Activated CD4-positive, alpha-beta T cell treated with anti-CD3 and anti-CD28 coated beads, Interleukin-2, Interleukin-4, amounts not matched to agents 100 ng/mL and 50 ng/mL, durations not matched to agents 16 hours and 8 hours (primary cell): Measurements from ENCODE around the gene RAI14.
A peak's percentile ranks its signal among the peaks of the same experiment; 100 is the strongest.
"Not testable (repeated sequence)": the region's sequence is repeated elsewhere in the genome, so short reads cannot be mapped to it uniquely, and the experiment has no call there.

Experiments used
- DNase-seq: peaks from one replicate; pipeline ENCODE4 v3.0.0-alpha.2; 2020; ENCODE audit warnings: low spot score

RAI14 gene

DNA sequence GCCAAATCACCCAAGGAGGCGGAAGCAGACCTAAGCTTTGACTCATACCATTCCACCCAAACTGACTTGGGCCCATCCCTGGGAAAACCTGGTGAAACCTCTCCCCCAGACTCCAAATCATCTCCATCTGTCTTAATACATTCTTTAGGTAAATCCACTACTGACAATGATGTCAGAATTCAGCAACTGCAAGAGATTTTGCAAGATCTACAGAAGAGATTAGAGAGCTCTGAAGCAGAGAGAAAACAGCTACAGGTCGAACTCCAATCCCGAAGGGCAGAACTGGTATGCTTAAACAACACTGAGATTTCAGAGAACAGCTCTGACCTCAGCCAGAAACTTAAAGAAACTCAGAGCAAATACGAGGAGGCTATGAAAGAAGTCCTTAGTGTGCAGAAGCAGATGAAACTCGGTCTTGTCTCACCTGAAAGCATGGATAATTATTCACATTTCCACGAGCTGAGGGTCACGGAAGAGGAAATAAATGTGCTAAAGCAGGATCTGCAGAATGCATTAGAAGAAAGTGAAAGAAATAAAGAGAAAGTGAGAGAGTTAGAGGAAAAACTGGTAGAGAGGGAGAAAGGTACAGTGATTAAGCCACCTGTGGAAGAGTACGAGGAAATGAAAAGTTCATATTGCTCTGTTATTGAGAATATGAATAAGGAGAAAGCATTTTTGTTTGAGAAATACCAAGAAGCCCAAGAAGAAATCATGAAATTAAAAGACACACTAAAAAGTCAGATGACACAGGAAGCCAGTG is 167.0 kb downstream of the RAI14 start:
- no peak for DNase-seq

DNA sequence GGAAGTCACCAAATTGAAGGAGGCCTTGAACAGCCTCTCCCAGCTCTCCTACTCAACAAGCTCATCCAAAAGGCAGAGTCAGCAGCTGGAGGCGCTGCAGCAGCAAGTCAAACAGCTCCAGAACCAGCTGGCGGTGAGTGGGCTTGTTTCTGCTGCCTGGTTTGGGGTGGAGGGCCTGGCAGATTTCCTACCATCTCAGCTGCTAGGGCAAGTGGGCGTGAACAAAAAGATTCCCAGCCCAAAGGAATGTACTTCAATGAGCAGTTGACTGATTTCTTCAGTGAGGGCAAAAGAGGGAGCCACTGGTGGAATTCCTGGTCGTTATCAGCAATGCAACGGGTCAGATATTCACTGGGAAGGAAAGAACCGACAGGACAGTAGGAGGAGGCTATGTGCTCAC is 170.2 kb downstream of the RAI14 start:
- no peak for DNase-seq

DNA sequence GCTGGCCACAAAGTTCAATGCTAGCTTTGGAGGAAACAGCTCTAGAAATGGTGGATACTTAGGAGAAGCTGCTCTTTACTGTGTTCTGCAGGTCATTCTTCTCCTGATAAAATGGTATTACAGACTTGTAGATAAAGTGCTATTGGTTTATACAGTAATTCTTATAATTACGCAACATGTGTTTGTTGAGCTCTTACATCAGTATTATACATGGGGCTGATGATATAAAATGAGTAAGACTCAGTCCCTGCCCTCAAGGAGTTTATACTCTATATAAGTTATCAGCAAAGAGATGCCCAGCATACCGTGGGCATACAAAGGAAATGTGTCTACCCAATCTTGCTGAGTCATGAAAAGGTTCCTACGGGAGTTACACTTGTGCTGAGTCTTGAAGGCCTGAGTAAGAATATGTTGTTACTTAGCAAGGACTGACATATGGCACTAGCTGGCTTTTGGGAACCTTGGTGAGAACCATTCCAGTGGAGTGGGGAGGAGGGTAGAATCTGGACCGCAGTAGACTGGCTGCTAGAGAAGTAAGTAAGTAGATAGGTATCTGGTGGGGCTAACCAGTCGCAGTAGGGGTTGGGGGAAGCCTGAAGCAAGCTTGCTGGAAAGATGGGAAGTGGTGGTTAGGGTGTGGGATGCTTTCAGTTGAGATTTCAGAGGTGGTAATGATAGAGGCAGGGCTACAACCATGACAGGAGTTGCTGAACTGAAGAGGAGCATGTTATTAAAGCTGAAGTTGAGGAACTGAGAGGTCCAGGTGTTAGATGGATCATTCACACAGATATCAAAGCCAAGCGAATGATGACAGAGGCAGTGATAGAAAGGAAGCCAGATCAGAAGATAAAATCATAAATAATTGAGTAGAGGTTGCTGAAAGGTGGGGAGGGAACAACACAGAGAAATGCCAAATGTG is 171.7 kb downstream of the RAI14 start:
- no peak for DNase-seq

DNA sequence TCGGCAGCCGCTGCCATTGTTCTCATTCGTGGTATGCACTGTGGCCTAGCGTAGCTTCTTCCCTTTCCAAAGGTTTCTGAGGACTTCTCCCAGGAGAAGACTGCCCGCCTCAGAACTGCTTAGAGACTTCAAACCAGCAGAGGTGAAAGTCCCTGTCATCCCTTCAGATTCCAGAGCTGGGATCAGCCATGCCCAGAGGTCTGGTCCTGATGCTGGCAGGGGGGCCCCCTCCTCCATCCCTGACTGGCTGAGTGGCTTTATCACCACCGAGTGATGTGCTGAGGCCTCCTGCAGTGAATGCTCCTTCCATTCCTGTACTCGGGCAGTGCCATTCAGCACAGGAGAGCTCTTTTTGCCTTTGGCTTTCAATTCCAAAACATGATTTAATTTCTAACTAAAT is 174.7 kb downstream of the RAI14 start:
- not testable (repeated sequence) for DNase-seq

DNA sequence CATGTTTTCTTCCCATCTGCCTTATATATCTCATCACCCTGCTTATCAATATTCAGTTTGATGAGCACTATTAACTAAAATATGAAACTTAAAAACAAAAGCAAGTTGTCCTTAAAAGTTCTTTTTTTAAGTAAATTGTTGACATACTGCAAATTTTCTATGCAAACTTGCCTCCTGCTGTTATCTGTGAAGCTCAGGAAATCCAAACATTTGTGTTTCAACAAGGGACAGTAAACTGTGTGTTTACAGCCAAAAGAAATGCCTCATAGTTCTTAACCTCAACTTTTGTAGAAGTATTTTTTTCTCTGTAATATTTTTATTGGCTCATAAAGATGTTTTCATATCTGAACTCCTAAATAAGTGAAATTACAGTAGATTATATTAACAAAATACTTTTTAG is 175.2 kb downstream of the RAI14 start:
- DNase-seq = no peak

DNA sequence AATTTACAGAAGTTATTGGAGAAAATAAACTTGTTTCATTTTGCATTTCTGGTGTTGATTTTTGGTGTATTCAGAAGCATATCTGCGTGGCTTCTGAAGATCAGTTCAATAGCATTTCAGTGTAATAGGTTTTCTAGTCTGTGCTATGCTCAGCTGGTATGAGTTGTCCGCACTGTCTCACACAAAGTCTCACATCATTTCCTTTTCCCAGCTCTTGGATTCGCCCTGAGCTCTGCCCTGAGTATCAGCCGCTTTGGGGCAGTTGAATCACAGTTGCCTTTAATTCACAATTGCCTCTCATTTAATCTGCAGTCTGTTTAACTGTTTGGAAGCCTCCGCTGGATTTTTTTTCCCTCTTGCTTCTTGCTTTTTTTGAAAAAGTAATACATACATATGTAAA is 176.4 kb downstream of the RAI14 start:
- no peak for DNase-seq

DNA sequence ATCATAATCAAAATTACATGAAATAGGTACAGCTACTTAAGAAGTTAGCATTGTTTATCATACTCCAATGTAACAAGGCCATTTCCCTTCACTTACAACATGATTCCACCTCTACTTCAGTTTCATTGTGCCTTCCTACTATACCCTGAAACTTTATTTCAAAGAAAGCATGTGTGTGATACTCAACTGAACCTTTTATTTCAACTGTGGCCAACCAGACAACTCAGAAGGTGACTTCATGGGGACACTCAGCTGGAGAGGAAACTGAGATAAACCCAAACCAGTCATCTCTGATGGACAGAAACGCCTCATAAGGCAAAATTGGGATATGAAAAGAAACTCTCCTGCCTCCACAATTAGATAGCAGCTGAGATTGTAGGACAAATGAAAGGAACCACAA is 177.0 kb downstream of the RAI14 start:
- peak; percentile 6 for DNase-seq

DNA sequence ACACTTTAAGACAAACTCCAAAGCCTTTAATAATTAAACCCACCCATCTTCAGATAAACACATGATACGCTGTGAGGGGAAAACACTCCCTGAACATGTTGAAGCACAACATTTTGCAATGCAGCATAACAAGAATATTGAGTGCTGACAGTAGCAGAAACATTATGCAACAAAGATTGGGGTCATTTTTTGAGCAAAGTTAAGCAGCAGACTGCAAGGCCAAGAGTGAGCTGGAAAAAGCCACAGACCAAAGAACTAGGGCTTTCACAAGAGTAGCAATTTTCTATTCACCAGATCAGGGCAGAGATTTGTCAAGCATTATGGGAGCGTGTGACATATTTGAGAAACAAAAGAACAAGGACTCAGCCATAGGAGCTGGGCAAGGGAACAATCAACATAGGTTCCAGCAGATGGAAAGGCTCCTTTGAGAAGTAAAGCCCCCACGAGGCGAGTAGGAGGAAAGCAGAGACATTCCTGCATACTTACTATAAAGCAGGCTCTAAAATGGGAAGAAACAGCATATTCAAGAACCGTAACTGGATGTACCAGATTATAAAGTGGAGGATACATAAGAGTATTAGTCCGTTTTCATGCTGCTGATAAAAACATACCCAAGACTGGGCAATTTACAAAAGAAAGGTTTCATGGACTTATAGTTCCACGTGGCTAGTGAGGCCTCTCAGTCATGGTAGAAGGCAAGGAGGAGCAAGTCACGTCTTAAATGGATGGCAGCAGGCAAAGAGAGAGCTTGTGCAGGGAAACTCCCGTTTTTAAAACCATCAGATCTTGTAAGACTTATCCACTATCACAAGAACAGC is 178.1 kb downstream of the RAI14 start:
- no peak for DNase-seq

DNA sequence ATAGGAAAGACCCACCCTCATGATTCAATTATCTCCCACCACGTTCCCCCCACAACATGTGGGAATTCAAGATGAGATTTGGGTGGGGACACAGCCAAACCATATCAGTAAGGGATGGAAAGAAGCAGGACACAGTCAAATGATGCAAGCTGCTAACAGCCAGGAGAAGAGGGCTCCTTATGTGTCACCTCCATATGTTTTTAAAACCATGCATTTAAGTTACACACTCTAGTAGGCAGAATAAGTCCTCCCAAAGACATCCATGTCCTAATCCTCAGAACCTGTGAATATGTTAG is 178.6 kb downstream of the RAI14 start:
- no peak for DNase-seq

DNA sequence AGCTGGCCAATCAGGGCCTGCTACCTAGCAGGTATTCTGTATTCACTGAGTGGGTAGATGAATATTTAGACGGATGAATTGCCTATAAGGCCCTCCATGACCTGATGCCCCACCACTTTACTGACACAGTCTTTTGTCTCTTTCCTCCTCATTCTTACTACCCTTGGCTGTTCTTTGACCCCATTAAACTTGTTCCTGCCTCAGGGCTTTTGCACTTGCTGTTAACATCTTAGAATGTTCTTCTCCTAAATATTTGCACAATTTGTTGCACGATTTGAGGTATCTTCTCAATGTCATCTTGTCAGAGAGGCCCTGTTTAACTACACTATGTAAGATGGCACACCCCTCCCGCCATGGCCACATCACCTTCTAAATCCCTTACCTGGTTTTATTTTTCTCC is 179.5 kb downstream of the RAI14 start:
- DNase-seq = no peak

DNA sequence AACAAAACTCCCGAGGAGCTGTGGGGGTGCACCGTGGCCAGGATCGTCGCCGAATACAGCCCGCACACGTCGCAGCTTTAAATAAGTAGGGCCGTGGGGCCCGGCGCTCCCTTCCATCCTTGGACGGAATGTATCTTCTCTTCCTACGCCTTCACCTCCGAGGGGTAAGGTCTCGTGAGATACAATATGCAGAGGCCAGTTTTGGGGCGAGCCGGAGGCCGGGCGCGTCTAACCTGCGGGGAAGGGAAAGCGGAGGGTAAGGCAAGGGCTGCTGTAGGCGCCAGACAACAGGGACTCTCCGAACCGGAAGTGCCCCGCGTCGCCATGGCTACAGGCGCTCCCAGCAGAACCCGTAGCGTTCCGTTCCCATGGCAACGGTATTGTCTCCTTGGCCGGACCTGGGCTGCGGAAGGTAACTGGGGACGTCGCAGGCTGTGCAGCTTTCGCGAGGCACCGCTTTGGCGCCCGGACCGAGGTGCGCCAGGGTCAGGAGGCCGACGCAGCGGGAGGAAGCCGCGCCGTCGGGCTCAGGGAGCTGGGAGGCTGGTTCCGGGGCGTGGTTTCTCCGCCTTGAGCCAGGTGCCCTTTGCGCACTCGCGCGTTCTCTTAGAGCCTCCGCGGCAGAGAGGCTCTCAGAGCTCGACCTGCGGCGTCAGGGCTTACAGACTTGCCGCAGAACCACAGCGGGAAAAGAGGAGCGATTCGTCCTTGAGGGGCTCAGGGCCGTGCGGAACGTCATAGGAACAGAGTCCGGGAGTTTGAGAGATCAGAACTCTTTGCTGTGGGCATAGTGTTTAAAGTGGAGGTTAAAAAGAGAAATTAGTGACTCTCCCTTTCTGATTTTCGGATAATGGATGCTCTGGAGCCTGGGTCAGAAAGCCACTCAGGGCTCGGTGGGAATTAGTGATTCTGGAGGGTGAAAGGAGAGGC is 182.9 kb downstream of the RAI14 start, which contains the start of gene TTC23L:
TSS of gene TTC23L (plus strand) at position 380 of the 930 bp plus-strand sequence. CDS start 1,508 bp downstream, outside the sequence.
- DNase-seq = peak; percentile 90

DNA sequence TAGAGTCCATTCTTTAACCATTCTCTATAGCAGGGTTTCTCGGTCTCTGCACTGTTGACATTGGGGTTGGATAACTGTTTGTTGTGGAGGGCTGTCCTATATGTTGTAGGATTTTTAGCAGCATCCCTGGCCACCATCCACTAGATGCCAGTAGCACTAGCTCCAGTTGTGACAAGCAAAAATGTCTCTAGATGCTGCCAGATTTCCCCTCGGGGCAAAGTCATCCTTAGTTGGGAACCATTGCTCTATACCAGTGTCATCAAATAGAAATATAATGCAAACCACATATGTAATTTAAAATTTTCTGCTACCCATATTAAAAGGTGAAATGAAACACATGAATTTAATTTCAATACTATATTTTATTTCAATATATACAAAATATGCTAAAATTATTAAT is 185.7 kb downstream of the RAI14 start:
- DNase-seq = no peak

DNA sequence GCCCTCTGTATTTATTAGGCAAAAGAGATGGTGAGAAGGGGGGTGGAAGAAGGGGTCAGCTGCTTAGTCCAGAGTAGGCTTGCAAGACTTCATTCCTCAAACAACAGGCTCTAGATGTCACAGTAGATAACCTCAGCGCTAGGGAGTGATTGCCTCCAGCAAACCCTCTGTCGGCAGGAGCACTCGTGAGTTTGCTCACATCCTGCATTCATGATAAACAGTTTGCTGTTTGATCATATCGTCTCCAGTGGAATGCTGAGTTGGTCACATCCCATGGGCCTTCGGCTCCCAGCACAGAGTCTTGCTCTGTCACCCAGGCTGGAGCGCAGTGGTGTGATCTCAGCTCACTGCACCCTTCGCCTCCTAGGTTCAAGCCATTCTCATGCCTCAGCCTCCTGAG is 186.4 kb downstream of the RAI14 start:
- DNase-seq = no peak

DNA sequence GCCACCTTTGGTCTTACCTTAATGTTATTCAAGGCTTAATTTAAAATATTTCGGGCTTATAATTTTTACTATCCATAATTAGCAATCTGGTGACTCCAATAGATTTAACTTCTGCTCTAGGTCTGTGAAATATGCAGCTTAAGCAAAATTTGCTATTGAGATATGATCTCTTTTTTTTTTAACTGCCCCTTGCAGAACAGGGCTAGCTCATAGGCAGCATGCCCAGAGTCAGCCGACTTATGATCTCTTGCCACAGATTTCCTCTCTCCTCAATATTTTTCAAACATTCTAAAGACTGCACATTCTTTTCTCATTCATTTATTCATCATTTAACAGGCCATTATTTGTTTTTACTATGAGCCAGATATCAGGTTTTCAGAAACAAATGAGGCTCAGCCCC is 187.4 kb downstream of the RAI14 start:
- DNase-seq = no peak

DNA sequence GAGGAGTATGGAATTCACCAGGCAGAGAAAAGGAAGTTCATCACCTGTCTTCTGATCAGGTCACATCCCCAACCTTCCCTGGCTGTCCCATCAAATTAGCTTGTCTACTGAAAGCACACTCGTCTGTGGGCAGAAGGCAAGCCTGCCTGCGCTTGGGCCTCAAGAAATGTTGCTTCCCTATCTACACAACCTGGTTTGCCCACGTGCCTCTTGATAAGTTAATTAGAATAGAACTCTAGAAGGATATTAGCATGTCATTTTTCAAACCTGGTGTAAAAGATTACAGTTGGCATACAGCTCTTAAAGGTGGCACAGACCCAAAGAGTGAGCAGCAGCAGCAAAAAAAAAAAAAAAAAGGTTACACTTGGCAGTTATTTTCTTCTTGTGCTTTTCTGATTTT is 188.0 kb downstream of the RAI14 start:
- DNase-seq = no peak

DNA sequence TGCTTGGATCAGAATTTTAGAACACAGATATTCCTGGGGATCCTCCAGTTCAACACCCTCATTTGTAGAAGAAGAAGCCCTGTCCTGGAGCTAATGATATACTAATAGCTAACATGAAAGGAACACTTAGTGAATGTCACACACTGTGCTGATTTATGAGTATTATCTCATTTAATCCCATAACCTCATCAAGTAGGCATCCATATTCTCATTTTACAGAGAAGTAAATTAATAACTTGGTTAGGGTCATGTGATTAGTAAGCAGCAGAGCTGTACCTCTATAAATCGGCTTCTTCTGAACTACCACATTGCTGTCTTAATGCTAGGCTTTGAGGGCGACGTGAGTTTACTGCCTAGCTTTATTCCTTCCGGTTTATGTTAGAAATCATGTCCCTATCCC is 188.9 kb downstream of the RAI14 start:
- DNase-seq = no peak

DNA sequence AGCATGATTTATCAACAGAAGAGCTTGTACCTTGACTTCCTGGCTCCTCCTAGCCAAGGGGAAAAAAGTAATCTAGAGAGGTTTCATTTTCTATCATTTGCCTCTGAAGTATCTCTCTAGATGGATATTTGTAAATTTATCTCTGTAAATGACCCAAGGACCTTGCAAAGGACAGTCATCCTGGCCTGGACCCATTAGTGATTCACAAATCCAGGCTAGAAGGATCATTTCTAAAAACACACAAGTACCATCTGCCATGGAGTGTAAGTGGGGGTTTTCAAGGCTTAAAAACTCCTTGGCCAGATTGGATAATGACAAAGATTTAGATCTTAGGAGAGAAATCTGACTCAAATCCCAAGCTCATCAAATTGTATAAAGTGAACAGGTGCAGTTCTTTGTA is 190.9 kb downstream of the RAI14 start:
- peak; percentile 10 for DNase-seq

DNA sequence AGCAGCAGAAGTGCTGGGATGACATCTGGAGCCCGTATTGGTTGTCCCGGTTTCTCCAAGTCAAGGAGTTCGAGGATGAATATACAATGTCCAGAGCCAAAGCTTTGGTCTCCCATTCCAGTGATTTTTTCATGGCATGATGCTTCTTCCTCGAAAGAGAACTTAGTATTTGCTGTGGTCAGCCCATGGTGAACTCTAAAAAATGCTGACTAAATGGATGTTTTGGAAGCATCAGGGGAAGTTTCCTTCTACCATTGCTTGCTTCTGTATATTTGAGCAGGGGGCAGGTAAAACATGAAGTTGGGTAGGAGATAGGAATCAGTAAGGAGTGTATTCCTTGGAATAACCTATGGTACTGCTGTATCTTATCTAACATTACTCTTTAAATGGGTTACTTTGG is 191.4 kb downstream of the RAI14 start:
- no peak for DNase-seq

DNA sequence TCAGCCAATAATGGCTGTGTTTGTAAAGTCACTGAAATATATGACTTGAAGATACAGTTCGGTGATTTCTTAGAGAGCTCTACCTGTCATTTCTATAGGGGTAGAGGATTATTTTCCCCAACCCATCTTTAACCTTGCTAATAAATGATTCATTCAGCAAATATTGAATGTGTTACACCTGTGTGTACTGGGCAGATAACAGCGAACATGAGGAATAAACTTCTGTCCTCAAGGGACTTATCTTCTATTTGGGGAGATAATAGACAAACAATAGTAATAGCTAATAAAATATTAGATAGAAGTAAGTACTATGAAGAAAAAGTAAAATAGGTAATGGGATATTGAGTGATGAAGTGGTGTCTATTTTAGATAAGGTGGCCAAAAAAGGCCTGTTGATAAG is 192.1 kb downstream of the RAI14 start:
- DNase-seq = no peak

DNA sequence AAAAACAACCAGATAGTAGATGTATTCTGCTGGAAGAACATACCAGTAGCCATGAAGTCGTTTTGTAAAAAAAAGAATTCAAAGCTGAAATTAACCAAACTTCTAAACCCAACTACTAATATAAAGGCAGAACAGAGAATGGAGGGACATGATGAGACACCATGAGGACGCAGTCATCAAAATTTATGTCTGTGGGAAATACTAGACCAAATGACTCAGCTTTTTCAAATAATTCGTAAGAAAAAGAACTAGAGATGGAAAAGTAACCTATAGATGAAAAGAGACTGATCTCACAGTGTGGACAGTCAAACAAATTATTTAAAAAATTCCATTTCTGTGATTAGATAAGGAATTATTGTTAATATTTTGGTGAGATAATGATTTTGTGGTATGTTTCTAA is 193.1 kb downstream of the RAI14 start:
- no peak for DNase-seq

DNA sequence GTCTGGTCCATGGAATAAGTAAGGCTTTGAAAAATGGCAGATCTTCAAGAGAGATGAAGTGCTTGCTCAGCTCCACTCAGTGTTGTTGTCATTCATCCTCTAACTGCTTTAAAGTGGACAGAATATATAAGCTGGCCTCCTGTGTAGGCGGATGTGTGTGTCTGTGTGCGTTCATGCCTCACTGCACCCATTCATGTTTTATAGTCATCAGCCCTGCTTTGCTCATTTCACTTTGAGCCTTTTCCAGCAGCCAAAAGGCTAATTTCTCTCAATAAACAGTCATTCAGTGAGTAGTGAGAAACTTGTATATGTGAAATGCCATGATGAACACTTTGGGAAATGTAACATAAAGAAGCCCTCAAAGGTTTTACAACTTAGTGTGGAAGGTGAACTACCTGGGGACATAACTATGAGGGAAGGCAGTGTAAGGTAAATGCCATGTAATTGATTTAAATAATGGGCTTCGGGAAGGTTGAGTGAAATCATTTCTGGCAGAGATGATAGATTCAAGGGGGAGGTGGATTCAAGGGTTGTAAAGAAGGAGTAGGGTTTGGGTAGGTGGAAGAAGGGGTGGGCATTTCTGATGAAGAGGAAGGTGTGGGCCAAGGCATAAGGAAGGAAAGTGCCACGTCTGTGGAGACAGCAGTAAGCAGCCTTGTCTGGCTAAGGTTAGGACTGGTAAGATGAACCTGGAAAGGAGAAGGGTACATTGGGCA is 198.5 kb downstream of the RAI14 start:
- DNase-seq = no peak
